Activated CD4-positive, alpha-beta T cell treated with anti-CD3 and anti-CD28 coated beads for 24 hours (primary cell): ENCODE data around the gene HEXIM1.

Experiments used
- DNase-seq, 2 donors: peaks; one replicate each; pipeline ENCODE4 v3.0.0-alpha.2; 2020; ENCODE audit warnings: low read depth in 2 of 2

HEXIM1 gene

GRCh38 chr17:45146890-45147580, 1.2 kb upstream of the HEXIM1 start:
- no peak for DNase-seq

- peak; percentile 67 to 68 for DNase-seq
These were observed 593 bp upstream of the HEXIM1 start for GRCh38 chr17:45147581-45148182.

- DNase-seq = peak; percentile 58 to 61
These were observed 878 bp downstream of the HEXIM1 start for GRCh38 chr17:45149037-45149668.

- DNase-seq = peak in 1 of 2 donors; percentile 33
These were observed 1.7 kb downstream of the HEXIM1 start for GRCh38 chr17:45149669-45150664.

GRCh38 chr17:45150911-45151809, 2.9 kb downstream of the HEXIM1 start:
- no peak for DNase-seq

DNA sequence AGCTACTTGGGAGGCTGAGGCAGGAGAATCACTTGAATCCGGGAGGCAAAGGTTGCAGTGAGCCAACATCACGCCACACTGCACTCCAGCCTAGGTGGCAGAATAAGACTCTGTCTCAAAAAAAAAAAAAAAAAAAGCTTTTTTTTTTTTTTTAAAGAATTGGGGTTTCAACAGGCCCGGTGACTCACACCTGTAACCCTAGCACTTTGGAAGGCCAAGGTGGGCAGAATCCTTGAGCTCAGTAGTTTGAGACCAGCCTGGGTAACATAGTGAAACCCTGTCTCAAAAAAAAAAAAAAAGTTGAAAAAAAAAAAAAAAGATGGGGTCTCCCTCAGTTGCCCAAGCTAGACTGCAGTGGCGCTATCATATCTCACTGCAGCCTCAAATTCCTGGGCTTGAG, 6.8 kb downstream of the HEXIM1 start:
- DNase-seq = no peak

DNA sequence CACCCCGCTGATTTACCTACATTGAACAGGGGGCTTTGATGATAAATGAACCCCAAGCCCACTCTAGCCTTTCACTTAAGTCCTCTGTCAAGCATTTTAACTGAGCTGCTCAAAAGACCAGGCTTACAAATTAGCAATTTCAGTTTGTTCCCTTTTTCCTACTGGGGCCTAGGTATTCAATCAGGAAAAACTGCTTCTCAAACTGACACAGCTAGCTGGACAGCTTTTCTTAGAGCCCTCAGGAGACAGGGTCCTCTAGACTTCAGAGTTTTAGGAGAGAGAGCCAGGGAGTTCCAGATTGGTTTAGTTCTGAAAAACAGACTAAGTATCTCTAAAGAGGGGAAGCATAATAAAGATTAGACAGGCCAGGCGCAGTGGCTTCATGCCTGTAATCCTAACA, 7.2 kb downstream of the HEXIM1 start:
- no peak for DNase-seq

- DNase-seq = no peak
These were observed 8.0 kb downstream of the HEXIM1 start for GRCh38 chr17:45156242-45156641.

DNA sequence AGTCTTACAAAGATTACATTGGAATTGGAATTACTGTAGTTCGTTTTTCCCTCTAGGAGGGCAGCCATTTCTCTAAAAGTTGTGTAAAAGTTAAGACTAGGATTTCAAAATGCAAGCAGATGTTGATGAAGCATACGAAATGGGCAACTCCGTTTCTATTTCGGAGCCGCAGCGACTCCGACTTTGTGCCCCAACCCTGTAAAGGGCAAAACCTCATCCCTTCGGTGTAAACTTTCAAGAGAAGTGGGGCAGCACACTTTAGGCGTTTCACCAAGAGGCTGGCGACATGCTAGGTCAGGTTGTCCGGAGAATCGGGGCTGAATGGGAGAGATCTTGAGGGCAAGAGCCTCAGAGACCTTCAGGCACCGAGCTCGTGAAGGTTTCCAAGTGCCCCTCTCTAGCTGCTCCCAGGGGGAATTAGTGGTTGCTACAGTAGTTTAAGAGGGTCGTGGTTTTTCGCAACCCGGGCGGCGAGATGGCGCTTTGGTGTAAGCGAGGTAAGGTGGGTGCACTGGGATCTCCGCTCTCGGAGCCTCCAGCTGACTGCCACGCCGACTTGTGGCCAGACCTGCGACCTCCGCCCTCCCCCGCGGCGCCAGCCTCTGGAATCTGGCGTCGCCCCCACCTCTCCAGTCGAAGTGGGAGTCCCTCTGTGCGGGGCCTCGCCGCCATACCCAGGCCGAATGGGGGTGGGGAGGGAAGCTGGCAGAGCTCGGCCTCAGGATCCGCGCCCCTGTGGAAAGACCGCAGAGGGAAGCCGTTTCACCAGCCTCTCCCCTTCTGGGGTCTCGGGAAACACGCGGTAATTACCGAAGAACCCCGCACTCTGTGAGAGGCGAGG, 12.4 kb downstream of the HEXIM1 start:
- peak in 1 of 2 donors; percentile 33 for DNase-seq

DNA sequence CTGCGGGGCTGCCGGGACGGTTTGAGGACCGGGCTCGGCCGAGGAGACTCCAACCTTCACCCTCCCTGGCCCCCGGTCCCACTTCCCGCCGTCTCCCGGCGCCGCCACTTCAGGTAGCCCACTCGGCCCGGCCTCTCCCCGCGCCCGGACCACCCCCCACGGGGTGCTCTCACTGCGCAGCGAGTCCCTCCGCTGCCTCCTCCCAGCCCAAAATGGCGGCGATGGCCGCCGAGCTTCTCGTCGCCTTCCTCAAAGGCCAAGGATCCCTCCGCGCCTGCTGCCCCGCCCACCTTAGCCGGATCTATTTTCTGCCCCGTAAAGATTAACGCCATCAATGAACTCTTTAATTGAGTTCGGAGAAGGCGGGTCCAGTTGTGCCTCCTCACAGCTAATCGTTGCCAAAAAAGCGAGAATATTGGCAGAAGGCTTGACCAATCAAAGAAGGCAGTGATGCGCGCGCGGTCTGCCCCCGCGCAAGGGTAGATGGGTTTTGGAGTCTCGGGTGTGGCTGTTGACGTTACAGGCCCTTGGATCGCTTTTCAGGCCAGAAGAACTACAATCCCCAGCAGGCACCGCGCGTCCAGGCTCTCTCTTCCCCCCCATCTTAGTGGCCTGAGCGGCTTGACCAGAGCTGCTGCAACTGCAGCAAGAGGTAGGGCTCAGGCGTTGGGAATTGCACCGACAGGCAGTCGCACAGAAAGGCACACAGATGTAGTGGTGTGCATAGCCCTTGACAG, 13.2 kb downstream of the HEXIM1 start, which contains the start of gene HEXIM2:
Gene HEXIM2, plus strand, starts transcription at position 588 of the 737 bp plus-strand sequence. CDS start 919 bp downstream, outside the sequence.
- DNase-seq = peak; percentile 96 to 98

GRCh38 chr17:45162025-45162687, 13.9 kb downstream of the HEXIM1 start:
- no peak for DNase-seq

GRCh38 chr17:45164734-45165269, 16.5 kb downstream of the HEXIM1 start:
- no peak for DNase-seq

GRCh38 chr17:45168991-45169752, 20.9 kb downstream of the HEXIM1 start:
- DNase-seq = no peak

DNA sequence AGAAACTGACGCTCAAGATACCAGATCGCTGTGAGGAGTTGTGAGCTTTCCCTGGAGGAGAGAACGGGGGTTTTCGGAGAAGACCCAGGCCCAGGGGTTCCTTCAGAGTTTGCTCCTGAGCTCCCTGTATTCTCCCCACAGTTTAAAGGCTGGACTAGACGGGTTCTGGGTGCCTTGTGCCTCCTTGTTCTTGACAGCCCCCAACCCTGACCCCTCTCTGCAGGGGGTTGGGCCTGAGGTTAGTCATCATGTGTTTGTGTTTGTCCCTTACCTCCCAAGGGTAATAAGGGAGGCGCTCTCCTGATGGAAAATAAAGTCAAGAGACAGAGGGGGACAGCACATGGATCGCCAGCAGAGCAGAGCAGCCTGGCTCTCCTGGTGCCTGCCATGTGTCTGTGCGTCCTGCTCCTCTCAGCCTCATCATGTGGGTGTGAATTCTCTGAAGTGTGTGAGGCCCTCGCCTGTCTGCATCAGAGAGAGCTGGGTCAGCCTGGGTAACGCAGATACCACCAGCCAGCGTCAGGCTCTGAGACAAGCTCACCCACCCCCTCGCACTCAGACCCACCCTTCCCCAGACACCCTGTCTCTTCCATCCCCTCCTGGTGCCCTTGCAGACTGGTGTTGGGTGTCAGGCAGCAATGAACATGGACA, 22.1 kb downstream of the HEXIM1 start:
- DNase-seq = no peak

GRCh38 chr17:45170931-45171337, 22.7 kb downstream of the HEXIM1 start:
- no peak for DNase-seq

DNA sequence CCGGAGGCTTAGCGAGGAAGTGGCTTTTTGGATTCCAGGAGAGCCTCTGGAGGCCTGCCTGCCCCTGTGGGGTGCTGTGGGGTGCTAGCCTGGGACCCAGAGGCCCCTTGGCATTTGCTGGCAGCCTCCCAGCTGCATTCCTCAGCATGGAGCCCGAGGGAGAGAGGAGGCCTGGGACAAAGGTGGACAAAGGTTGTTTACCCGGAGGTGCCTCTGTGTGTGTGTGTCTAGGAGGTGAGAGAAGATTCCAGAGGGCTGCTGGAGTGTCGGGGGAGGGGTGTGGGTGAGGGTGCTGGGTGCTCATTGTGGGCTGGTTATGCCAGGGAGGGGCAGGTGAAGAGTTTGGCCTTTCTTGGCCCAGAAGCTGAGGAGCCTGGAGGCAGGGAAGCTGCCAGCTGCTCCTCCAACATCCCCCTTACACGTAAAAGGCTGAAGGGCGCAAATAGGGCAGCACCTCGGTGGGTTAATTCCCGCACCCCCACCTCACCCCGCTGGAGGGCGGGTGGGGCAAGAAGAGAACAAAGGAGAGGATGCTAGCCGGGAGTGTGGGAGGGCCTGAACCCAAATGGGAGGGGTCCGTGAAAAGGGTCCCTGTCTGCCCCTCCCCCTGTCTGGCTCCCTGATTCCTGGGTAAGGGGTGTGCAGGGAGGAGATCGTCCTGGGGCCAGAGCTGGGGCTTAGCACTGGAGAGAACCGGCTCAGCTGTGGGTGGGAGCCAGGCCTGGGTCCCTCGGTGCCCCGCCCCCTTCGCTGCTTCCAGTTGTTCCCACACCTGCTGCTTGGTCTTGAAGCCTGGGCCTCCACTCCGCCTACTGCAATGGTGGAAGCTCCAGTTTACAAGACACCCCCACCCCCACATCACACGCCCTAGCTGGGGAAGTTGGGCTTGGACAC, 23.3 kb downstream of the HEXIM1 start:
- no peak for DNase-seq
